GM06990 (cell line): ENCODE results near the gene C19orf73.

ENCODE experiments used
- DNase-seq: peaks from one replicate; pipeline ENCODE4 v3.0.0-alpha.2; 2011; ENCODE audit not compliant: insufficient read length; ENCODE audit errors: extremely low read depth
- H3K27me3 ChIP-seq: replicated peaks from 2 replicates; pipeline ENCODE4 v1.6.0; 2011; ENCODE audit warnings: low read length; ENCODE audit not compliant: control insufficient read depth, insufficient read depth
- H3K36me3 ChIP-seq: 2 replicates; pipeline ENCODE4 v1.5.1; 2011; ENCODE audit warnings: low read length; ENCODE audit not compliant: control insufficient read depth, insufficient read depth
- H3K4me3 ChIP-seq: replicated peaks from 2 replicates; pipeline ENCODE4 v1.5.1; 2011; ENCODE audit warnings: low read depth, mild to moderate bottlenecking, control low read depth, low read length
- TF ChIP-seq, protein P1 (sequence below): IDR thresholded peaks from 2 replicates; pipeline ENCODE4 v1.5.1; 2011; ENCODE audit warnings: low read length, control low read depth, mild to moderate bottlenecking, inconsistent platforms; ENCODE audit not compliant: insufficient read depth, poor library complexity, severe bottlenecking

The C19orf73 gene

DNA sequence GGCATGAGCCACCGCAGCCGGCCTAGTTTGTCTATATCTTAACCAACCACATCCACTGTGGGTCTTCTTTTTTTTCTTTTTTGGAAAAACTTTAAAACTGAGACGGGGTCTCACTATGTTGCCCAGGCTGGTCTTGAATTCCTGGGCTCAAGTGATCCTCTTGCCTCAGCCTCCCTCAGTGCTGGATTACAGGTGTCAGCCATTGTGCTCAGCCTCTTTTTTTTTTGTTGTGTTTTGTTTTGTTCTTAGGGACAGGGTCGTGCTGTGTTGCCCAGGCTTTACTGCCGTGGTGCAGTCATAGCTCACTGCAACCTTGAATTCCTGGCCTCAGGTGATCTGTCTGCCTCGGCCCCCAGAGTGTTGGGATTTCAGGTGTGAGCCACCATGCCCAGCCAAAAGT lies 26.3 kb downstream of the C19orf73 start:
- H3K4me3 ChIP-seq, result no peak overlapping the region
- H3K36me3 ChIP-seq, result peaks cover 26% of the 10 kb centered on the region
- no peak for DNase-seq
- no peaks in the 10 kb centered on the region for H3K27me3 ChIP-seq
- TF ChIP-seq, protein P1, sequence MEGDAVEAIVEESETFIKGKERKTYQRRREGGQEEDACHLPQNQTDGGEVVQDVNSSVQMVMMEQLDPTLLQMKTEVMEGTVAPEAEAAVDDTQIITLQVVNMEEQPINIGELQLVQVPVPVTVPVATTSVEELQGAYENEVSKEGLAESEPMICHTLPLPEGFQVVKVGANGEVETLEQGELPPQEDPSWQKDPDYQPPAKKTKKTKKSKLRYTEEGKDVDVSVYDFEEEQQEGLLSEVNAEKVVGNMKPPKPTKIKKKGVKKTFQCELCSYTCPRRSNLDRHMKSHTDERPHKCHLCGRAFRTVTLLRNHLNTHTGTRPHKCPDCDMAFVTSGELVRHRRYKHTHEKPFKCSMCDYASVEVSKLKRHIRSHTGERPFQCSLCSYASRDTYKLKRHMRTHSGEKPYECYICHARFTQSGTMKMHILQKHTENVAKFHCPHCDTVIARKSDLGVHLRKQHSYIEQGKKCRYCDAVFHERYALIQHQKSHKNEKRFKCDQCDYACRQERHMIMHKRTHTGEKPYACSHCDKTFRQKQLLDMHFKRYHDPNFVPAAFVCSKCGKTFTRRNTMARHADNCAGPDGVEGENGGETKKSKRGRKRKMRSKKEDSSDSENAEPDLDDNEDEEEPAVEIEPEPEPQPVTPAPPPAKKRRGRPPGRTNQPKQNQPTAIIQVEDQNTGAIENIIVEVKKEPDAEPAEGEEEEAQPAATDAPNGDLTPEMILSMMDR, result no peak

DNA sequence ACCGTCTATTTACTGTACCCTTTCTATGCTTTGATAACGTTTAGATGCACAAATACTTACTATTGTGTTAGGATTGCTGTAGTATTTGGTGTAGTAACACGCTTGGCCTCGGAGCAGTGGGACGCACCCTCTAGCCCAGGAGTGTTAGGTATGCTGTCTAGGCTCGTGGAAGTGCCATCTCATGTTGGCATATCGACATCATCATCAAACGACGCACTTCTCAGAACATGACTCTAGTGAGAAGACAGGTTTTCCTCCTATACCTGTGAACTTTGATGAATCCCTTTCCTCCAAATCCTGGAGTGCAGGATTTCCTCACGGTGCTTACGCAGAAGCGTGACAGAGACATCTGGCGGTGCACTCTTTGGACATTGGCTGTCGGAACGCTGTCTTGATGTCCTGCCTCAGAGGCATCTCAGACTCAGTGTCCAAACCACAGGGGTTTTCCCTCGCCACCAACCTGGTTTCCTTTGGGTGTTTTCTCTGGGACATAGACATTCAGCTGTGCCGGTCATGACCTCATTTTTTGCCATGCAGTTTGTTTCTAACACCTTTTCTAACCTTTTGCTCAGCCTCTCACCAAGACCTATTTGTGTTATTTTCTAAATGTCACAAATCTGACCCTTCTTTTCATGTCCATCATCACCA lies 27.4 kb downstream of the C19orf73 start:
- no peak for DNase-seq
- Histone ChIP-seq H3K36me3 (peaks cover 29% of the 10 kb centered on the region), H3K4me3 (no peak overlapping the region), H3K27me3 (no peaks in the 10 kb centered on the region)
- TF ChIP-seq, protein P1, result no peak

DNA sequence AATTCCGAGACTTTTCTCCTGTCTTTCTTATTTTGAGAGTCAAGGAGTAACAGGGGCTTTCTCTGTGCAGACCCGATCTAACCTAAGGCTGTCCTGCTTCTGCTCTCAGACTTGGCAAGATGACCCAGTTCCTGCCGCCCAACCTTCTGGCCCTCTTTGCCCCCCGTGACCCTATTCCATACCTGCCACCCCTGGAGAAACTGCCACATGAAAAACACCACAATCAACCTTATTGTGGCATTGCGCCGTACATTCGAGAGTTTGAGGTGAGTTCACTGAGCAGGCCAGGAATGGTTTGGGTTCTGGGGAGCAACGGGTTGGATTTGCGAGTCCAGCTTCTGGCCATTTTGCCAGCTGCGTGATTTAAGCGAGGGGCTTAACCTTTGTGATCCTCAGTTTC lies 32.6 kb downstream of the C19orf73 start:
- no peaks in the 10 kb centered on the region for H3K27me3 ChIP-seq
- no peak for DNase-seq
- TF ChIP-seq, protein P1, result no peak
- peaks cover 17% of the 10 kb centered on the region for H3K36me3 ChIP-seq
- H3K4me3 ChIP-seq, result peak overlapping the region; percentile 97

DNA sequence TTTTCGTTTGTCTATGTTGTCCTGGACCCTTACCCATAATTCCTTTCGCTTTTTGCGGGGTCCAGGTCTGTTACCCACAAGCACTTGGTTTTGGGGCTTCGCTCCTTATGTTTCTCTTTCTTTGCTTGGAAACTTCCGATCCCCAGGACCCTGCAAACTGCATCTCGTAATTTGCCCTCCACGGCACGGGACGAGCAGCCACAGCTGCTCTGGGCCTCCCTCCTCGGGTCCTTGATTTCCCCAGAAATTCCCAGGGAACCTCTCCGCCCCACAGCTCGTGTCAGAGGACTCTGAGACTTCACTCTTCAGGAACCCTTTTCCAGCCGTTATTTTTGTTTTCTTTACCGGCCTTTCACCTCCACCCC lies 33.1 kb downstream of the C19orf73 start:
- Histone ChIP-seq H3K36me3 (peaks cover 16% of the 10 kb centered on the region), H3K4me3 (peak overlapping the region; percentile 97), H3K27me3 (no peaks in the 10 kb centered on the region)
- no peak for DNase-seq
- TF ChIP-seq, protein P1, result no peak

DNA sequence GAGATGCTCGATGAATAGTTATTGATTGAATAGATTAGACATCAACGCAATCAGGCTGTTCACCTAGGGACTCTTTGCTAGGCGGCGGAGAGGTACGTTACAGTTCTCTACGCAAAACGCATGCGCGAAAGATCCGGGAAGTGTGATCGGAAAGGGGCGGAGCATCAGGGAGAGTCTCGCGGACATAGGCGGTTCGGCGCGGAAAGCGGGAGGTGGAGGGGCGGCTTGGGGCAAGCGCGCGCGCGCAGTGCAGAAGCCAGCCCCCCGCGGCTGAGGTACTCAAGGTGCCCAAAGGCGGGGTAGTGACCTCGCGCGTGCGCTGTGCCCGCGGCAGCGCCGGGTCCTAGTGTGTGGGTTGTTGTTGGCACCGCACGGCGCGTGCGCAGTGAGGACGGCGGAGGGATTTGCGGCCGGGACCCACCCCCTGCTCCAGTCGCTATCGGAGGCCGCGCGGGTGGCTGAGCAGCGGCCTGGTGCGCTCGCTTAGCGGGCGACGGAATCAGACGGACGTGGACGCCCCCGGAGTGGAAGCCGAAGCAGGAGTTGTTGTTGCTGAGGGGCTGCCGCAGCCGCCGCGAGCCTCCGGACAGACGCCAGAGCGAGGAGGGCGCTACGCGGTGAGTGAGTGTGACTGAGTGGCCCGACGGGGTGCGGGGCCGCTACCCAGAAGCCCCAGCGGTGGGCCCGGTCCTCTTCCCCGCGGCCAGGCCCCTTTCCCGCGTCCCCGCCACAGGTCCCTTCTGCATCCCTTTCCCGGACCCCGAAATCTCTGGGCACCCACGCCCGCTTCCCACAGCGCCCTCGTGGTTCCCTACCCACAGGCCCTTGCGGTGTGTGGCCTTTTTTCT lies 33.7 kb downstream of the C19orf73 start, which contains the start of gene SNRNP70:
Gene SNRNP70 (plus strand): TSS at position 432 of the 848 bp plus-strand sequence. CDS start 964 bp downstream, outside the sequence.
- Histone ChIP-seq H3K36me3 (peaks cover 10% of the 10 kb centered on the region), H3K4me3 (peak within 1 kb of the TSS; percentile 97), H3K27me3 (no peaks in the 10 kb centered on the region)
- DNase-seq, result peak; percentile 100
- TF ChIP-seq, protein P1, result no peak
